ENCODE data around the gene MIPOL1.

Gene MIPOL1

GRCh38 chr14:37464192-37464858, 266.6 kb downstream of the MIPOL1 start:
- DNase-seq (ENCODE audit: low read depth), result no peak

GRCh38 chr14:37466003-37466622, 268.4 kb downstream of the MIPOL1 start:
- DNase-seq (ENCODE audit: low read depth), result no peak

DNA sequence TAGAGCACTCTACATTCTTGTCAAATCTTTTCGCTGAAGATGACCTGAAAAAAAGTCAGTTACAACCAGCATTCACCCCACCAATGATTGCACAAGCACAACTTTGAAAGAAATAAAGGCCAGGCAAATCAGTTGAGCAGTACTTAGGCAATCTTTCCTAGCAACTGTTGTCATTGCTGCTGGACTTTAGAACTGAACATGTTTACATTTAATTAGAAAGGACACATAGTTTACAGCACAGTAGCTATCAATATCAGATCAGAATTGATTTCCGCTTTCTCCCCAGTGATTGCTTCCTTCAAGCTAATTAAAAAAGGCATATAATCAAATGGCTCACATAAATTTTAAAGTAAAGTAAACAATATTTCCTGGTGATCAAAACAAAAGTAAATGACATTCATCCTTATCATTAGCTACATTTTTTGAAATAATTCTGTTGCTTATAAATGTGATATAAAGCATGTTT, 268.9 kb downstream of the MIPOL1 start:
- no peak for DNase-seq (ENCODE audit: low read depth)

GRCh38 chr14:37469650-37470049, 271.9 kb downstream of the MIPOL1 start:
- DNase-seq (ENCODE audit: low read depth), result no peak

DNA sequence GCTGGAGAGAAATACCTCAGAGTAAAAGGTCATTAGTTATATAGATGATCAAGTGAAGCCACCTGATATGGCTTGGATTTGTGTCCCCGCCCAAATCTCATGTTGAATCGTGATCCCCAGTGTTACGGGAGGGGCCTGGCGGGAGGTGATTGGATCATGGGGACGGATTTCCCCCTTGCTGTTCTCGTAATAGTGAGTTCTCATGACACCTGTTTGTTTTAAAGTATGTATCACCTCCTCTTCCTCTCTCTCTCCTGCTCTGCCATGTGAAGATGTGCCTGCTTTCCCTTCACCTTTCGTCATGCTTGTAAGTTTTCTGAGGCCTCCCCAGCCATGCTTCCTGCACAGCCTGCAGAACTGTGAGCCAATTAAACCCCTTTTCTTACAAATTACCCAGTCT, 272.5 kb downstream of the MIPOL1 start:
- DNase-seq (ENCODE audit: low read depth), result no peak

GRCh38 chr14:37472906-37473305, 275.2 kb downstream of the MIPOL1 start:
- no peak for DNase-seq (ENCODE audit: low read depth)

- DNase-seq (ENCODE audit: low read depth), result no peak
Measured at GRCh38 chr14:37474191-37474590, 276.5 kb downstream of the MIPOL1 start.

DNA sequence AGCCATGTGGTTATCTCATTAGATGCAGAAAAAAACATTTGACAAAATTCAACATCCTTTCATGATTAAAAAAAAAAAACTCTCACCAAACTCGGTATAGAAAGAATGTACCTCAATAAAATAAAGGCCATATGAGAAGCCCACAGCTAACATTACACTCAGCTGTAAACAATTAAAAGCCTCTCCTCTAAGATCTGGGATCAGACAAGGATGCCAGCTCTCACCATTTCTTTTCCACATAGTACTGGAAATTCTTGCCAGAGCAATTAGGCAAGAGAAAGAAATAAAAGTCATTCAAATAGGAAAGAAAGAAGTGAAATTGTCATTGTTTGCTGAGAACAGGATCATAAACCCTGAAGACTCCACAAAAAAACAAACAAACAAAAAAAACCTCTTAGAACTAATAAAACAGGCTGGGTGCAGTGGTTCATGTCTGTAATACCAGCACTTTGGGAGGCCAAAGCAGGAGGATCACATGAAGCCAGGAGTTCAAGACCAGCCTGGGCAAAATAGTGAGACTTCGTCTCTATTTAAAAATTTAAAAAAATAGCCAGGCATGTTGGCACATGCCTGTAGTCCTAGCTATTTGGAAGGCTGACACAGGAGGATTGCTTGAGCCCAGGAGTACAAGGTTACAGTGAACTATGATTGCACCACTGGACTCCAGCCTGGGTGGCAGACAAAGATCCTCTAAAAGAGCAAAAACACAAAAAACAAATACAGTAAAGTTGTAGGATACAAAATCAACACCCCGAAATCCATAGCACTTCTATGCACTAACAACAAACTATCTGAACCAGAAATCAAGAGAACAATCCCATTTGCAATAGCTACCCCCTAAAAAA, 282.9 kb downstream of the MIPOL1 start:
- no peak for DNase-seq (ENCODE audit: low read depth)

- no peak for DNase-seq (ENCODE audit: low read depth)
Measured at GRCh38 chr14:37482428-37482827, 284.7 kb downstream of the MIPOL1 start.

GRCh38 chr14:37483672-37484071, 285.9 kb downstream of the MIPOL1 start:
- no peak for DNase-seq (ENCODE audit: low read depth)

DNA sequence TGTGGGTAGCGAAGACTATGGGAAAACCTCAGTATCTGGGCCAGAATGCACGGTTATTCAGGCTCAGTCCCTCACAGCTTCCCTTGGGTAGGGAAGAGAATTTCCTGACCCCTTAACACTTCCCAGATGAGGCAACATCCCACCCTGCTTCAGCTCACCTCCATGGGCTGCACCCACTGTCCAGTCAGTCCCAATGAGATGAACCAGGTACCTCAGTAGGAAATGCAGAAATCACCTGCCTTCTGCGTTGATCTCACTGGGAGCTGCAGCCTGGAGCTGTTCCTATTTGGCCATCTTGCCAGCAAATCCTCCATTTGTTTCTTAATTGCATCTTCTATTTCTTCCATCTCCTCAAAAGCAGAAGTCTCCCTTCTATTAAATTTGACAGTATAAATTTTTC, 292.9 kb downstream of the MIPOL1 start:
- DNase-seq (ENCODE audit: low read depth), result no peak

- DNase-seq (ENCODE audit: low read depth), result no peak
Measured at GRCh38 chr14:37491076-37491475, 293.3 kb downstream of the MIPOL1 start.

- no peak for DNase-seq (ENCODE audit: low read depth)
Measured at GRCh38 chr14:37493606-37494005, 295.9 kb downstream of the MIPOL1 start.

DNA sequence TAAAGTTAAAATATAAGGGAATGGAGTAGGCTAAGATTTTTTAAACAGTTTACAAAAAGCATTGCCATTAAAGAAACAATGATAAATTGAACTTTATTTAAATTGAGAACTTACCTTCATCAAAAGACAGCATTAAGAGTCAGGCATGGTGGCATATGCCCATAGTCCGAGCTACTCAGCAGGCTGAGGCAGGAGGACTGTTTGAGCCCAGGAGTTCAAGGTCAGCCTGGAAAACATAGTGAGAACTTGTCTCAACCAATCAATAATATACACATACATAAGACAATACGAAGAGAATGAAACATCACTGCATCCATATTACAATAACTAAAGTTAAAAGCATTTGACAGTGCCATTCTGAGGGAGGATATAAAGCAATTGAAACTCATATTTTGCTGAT, 299.7 kb downstream of the MIPOL1 start:
- DNase-seq (ENCODE audit: low read depth), result no peak

- no peak for DNase-seq (ENCODE audit: low read depth)
Measured at GRCh38 chr14:37501877-37502276, 304.1 kb downstream of the MIPOL1 start.

DNA sequence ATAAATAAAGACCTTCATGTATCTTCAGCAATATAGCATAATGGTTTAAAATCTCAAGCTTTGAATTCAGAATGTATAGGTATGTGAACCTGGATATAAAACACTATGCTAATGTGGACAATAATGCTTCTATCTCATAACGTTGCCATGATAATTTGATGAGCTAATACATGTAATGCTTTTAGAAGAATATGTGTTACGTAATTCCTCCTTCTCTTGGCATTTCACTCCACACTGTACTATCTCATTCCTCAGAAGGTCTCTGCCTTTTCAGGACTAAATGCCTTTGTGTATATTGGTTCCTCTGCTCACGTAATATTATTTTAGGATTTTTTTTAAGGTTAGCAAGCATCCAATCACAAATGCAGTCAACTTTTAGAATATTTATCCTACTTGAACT, 310.8 kb downstream of the MIPOL1 start:
- no peak for DNase-seq (ENCODE audit: low read depth)

DNA sequence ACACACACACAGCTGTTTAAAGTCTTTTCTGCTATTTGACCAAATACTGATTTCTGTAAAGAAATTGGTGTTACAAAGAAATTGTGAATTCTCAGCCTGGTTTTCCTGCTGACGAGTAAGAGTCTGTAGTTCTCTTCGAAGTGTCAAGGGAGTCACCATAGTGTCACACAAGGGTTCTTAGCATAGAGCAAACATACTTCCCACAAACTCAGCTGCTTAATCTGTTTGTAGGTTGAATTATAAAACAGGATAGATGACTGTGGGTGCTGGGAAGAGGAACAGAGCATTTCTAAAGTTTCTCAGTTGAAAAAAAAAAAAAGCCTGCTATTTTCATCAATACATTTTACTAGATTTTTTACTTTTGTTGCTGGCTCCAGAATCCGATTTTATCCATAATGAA, 314.4 kb downstream of the MIPOL1 start:
- DNase-seq (ENCODE audit: low read depth), result no peak

DNA sequence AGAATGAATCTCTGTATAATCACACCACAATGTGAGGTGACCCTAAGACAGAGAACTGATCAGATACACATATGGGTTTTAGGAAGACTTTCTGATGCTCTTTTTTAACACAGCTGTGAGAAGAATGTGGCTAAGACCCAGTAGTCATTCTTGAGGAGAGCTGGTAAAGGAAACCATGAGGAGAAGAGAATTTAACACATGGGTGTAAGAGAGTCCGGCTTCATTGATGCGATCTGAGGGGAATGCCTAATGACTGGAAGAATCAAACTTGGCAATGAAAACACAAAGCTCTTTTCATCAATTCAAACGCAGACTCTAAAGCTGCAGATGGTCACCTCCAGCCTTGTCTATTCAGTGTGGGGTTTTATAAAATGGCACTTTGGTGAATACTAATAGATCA, 318.0 kb downstream of the MIPOL1 start:
- no peak for DNase-seq (ENCODE audit: low read depth)

GRCh38 chr14:37526994-37527393, 329.3 kb downstream of the MIPOL1 start:
- DNase-seq (ENCODE audit: low read depth), result no peak

GRCh38 chr14:37539992-37540391, 342.3 kb downstream of the MIPOL1 start:
- DNase-seq (ENCODE audit: low read depth), result no peak

- DNase-seq (ENCODE audit: low read depth), result no peak
Measured at GRCh38 chr14:37544407-37544806, 346.7 kb downstream of the MIPOL1 start.

DNA sequence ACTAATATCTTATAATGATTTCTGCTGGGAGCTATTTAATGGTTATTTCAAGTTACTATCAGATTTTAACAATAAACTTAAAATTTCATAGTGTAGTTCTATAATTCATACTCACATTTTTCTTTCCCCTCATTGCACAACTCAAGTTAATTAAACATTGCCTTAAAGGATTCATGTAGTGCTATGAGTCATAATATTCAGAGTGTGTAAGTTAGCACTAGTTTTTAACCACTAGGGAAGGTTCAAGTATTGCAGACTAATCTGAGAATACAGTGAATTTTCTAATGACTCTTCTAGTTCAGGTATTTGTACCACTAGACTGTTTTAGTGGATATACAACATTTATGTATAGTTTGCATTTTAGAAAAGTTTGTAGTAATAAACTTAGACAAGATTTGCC, 347.4 kb downstream of the MIPOL1 start:
- no peak for DNase-seq (ENCODE audit: low read depth)
